ENCODE results near the gene CDH13. TPM values are rescaled to one million over a fixed set of nuclear protein-coding genes. Genes with fewer than 3 reads are reported as not detected.

Gene CDH13
- polyA plus RNA-seq, 2 of the 4 experiments (the other 2 are of a cell fraction): not detected

DNA sequence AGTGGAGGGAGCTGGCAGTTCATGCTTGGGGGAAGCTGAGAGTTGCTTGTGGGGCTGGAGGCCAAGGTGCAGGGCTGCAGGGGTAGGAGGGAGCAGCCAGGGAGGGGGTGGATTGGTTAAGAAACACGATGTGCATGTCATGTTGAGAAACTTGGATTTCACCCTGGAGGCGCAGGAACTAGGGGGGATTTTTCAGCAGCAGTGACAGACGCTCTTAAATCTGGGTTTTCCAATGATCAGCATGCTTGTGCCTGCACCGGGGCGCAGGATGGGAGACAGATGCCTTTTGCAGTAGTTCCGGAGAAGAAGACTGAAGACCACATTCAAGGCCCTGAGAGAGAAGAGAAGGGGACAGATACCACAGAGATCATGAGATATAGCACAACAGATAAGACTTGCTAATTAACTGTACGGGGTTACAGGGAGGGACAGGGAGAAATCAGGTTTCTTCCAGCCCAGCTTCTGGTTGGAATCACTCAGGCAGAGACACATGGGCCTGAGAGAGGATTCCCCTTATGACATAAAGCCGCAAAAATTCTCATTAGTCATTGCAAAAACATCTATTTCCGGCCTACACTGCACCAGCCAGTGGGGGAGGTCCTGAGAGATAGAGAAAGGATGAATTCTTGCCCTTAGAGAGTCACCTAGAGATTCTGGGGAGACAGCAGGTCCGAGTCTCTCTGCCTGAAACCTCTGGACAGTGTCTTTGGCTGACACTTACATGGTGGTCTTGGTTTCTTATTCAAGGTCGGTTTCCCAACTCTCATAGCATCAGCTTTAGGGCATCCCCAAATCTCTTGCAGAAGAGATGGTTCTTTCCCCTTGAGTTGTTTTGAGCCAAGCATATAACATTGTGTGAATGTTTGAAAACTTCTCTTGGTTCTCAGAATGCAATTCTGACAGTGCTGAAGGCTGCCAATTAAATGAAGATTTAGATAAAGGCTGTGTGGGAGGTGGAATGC, 27.1 kb downstream of the CDH13 start:
- DNase-seq (ENCODE audit: low read depth in 1 of 2, low spot score in 1 of 2) (peak; percentile 44 to 66), ATAC-seq (peak; percentile 94 to 96), FAIRE-seq (no peak)
- no peaks in the 10 kb centered on the region for H3K9me3 ChIP-seq
- peak overlapping the region; percentile 47 to 78; a peak in 5 of 6 replicates for H3K27ac ChIP-seq
- no peak overlapping the region for H3K4me3 ChIP-seq
- 30% methylated on average over 11 of the region's 11 CpGs for WGBS (ENCODE audit: missing lambda C conversion rate)
- ChIA-PET CTCF (interaction anchor here (1.3 to 4.2 kb wide), 2 partner anchors 13 to 18 kb away, joined by 3 to 21 read pairs; no protein-coding TSS in a partner anchor), POLR2A (no interaction called here)
- H3K4me1 ChIP-seq: peaks cover 20% of the 10 kb centered on the region
- peak overlapping the region; percentile 56 for H3K4me2 ChIP-seq
- no peak for TF ChIP-seq ESRRA (IDR thresholded peaks at IDR 0.05; ENCODE audit: borderline replicate concordance, low read length)
- TF ChIP-seq, protein P1, sequence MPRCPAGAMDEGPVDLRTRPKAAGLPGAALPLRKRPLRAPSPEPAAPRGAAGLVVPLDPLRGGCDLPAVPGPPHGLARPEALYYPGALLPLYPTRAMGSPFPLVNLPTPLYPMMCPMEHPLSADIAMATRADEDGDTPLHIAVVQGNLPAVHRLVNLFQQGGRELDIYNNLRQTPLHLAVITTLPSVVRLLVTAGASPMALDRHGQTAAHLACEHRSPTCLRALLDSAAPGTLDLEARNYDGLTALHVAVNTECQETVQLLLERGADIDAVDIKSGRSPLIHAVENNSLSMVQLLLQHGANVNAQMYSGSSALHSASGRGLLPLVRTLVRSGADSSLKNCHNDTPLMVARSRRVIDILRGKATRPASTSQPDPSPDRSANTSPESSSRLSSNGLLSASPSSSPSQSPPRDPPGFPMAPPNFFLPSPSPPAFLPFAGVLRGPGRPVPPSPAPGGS (IDR thresholded peaks at IDR 0.05): no peak
- no peak for TF ChIP-seq EP300 (IDR thresholded peaks at IDR 0.05)
- no peak for TF ChIP-seq RAD21 (conservative IDR thresholded peaks at IDR 0.05 in 1 of 2, IDR thresholded peaks at IDR 0.05 in 1 of 2)
- TF ChIP-seq RARB (CRISPR knock-in tag; IDR thresholded peaks at IDR 0.05): no peak
- no peak for TF ChIP-seq ZNF302 (CRISPR knock-in tag; IDR thresholded peaks at IDR 0.05)
- TF ChIP-seq CBX8 (IDR thresholded peaks at IDR 0.05): no peak
- TF ChIP-seq RCOR1 (IDR thresholded peaks at IDR 0.05; ENCODE audit: low read depth, low read length): no peak
- TF ChIP-seq CBX2 (IDR thresholded peaks at IDR 0.05; ENCODE audit: borderline replicate concordance, low read depth): no peak
- TF ChIP-seq JUNB (IDR thresholded peaks at IDR 0.05): 0 out of 2 replicates have a peak, but pooled peaks have one; percentile 31
- TF ChIP-seq GATA3 (IDR thresholded peaks at IDR 0.05; ENCODE audit: borderline replicate concordance): no peak; the same call in 1 of the 2 replicates
- TF ChIP-seq JUN (IDR thresholded peaks at IDR 0.05): 0 out of 5 replicates have a peak, but pooled peaks of 1 of the 2 experiments have one; percentile 26
- no peak for TF ChIP-seq KDM5A (IDR thresholded peaks at IDR 0.05)
- no peak for TF ChIP-seq BHLHE40 (IDR thresholded peaks at IDR 0.05; ENCODE audit: low read depth, low read length)
- TF ChIP-seq EHMT2 (IDR thresholded peaks at IDR 0.05; ENCODE audit: low read depth): no peak
- TF ChIP-seq, protein P2, sequence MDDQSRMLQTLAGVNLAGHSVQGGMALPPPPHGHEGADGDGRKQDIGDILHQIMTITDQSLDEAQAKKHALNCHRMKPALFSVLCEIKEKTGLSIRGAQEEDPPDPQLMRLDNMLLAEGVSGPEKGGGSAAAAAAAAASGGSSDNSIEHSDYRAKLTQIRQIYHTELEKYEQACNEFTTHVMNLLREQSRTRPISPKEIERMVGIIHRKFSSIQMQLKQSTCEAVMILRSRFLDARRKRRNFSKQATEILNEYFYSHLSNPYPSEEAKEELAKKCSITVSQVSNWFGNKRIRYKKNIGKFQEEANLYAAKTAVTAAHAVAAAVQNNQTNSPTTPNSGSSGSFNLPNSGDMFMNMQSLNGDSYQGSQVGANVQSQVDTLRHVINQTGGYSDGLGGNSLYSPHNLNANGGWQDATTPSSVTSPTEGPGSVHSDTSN (IDR thresholded peaks at IDR 0.05): no peak
- TF ChIP-seq CHD4 (IDR thresholded peaks at IDR 0.05; ENCODE audit: borderline replicate concordance): no peak
- TF ChIP-seq NFE2L2 (conservative IDR thresholded peaks at IDR 0.05; ENCODE audit: low read length): no peak
- TF ChIP-seq HOXB5 (CRISPR knock-in tag; IDR thresholded peaks at IDR 0.05): no peak
- TF ChIP-seq, protein P3, sequence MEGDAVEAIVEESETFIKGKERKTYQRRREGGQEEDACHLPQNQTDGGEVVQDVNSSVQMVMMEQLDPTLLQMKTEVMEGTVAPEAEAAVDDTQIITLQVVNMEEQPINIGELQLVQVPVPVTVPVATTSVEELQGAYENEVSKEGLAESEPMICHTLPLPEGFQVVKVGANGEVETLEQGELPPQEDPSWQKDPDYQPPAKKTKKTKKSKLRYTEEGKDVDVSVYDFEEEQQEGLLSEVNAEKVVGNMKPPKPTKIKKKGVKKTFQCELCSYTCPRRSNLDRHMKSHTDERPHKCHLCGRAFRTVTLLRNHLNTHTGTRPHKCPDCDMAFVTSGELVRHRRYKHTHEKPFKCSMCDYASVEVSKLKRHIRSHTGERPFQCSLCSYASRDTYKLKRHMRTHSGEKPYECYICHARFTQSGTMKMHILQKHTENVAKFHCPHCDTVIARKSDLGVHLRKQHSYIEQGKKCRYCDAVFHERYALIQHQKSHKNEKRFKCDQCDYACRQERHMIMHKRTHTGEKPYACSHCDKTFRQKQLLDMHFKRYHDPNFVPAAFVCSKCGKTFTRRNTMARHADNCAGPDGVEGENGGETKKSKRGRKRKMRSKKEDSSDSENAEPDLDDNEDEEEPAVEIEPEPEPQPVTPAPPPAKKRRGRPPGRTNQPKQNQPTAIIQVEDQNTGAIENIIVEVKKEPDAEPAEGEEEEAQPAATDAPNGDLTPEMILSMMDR (IDR thresholded peaks at IDR 0.05): no peak
- no peak for TF ChIP-seq SREBF2 (IDR thresholded peaks at IDR 0.05)
- TF ChIP-seq HDAC2 (IDR thresholded peaks at IDR 0.05): no peak
- TF ChIP-seq, protein P4, sequence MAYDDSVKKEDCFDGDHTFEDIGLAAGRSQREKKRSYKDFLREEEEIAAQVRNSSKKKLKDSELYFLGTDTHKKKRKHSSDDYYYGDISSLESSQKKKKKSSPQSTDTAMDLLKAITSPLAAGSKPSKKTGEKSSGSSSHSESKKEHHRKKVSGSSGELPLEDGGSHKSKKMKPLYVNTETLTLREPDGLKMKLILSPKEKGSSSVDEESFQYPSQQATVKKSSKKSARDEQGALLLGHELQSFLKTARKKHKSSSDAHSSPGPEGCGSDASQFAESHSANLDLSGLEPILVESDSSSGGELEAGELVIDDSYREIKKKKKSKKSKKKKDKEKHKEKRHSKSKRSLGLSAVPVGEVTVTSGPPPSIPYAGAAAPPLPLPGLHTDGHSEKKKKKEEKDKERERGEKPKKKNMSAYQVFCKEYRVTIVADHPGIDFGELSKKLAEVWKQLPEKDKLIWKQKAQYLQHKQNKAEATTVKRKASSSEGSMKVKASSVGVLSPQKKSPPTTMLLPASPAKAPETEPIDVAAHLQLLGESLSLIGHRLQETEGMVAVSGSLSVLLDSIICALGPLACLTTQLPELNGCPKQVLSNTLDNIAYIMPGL (CRISPR knock-in tag; IDR thresholded peaks at IDR 0.05; ENCODE audit: borderline replicate concordance): no peak
- TF ChIP-seq SMC3 (IDR thresholded peaks at IDR 0.05): no peak
- TF ChIP-seq POLR2AphosphoS2 (conservative IDR thresholded peaks at IDR 0.05; ENCODE audit: low read length): no peak
- TF ChIP-seq, protein P5, sequence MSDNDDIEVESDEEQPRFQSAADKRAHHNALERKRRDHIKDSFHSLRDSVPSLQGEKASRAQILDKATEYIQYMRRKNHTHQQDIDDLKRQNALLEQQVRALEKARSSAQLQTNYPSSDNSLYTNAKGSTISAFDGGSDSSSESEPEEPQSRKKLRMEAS (IDR thresholded peaks at IDR 0.05): peak; percentile 39
- no peak for TF ChIP-seq ZFP36 (IDR thresholded peaks at IDR 0.05; ENCODE audit: borderline replicate concordance, partially characterized antibody)
- no peak for TF ChIP-seq CHD2 (IDR thresholded peaks at IDR 0.05; ENCODE audit: low read length, partially characterized antibody)
- TF ChIP-seq, protein P6, sequence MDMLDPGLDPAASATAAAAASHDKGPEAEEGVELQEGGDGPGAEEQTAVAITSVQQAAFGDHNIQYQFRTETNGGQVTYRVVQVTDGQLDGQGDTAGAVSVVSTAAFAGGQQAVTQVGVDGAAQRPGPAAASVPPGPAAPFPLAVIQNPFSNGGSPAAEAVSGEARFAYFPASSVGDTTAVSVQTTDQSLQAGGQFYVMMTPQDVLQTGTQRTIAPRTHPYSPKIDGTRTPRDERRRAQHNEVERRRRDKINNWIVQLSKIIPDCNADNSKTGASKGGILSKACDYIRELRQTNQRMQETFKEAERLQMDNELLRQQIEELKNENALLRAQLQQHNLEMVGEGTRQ (IDR thresholded peaks at IDR 0.05): no peak
- TF ChIP-seq FOSL2 (IDR thresholded peaks at IDR 0.05): peak; percentile 30; the same call in 1 of the 2 replicates
- peak; percentile 53 for TF ChIP-seq FOSL2 (CRISPR knock-in tag; IDR thresholded peaks at IDR 0.05)
- no peak for TF ChIP-seq KDM1A (IDR thresholded peaks at IDR 0.05; ENCODE audit: low read depth)
- TF ChIP-seq RNF2 (IDR thresholded peaks at IDR 0.05; ENCODE audit: borderline replicate concordance, low read depth): no peak
- TF ChIP-seq HEYL (CRISPR knock-in tag; IDR thresholded peaks at IDR 0.05): no peak
- TF ChIP-seq CEBPB (IDR thresholded peaks at IDR 0.05): no peak
